Stomach (tissue), 4 donors: ENCODE measurements around the gene C1orf198.

ENCODE experiments used
- EP300 ChIP-seq: sonication (generic); formaldehyde crosslinking; IDR thresholded peaks from one replicate; pipeline ENCODE4 v1.6.1; 2017; ENCODE audit warnings: antibody characterized with exemption
- POLR2A ChIP-seq, 4 donors: fragments of 450-650 bp; IDR thresholded peaks; one replicate each; pipeline ENCODE4 v1.6.1; 2016; ENCODE audit warnings: antibody characterized with exemption in 4 of 4, control low read depth in 2 of 4, mild to moderate bottlenecking in 1 of 4, moderate library complexity in 1 of 4
- TF ChIP-seq, protein P1 (sequence below), 7 experiments: fragments of 450-650 bp in 4 of 7; fragments of 200-600 bp in 3 of 7; sonication (generic) in 3 of 7; IDR thresholded peaks; one replicate each; pipeline ENCODE4 v1.5.1; 2016 to 2019; ENCODE audit warnings: antibody characterized with exemption in 7 of 7, control low read depth in 2 of 7, mild to moderate bottlenecking in 1 of 7

GRCh38 chr1:230849451-230850224 lies 18.7 kb downstream of the C1orf198 start:
- TF ChIP-seq, protein P1, sequence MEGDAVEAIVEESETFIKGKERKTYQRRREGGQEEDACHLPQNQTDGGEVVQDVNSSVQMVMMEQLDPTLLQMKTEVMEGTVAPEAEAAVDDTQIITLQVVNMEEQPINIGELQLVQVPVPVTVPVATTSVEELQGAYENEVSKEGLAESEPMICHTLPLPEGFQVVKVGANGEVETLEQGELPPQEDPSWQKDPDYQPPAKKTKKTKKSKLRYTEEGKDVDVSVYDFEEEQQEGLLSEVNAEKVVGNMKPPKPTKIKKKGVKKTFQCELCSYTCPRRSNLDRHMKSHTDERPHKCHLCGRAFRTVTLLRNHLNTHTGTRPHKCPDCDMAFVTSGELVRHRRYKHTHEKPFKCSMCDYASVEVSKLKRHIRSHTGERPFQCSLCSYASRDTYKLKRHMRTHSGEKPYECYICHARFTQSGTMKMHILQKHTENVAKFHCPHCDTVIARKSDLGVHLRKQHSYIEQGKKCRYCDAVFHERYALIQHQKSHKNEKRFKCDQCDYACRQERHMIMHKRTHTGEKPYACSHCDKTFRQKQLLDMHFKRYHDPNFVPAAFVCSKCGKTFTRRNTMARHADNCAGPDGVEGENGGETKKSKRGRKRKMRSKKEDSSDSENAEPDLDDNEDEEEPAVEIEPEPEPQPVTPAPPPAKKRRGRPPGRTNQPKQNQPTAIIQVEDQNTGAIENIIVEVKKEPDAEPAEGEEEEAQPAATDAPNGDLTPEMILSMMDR (IDR thresholded peaks at IDR 0.05), result no peak
- TF ChIP-seq EP300 (peak; percentile 31), POLR2A (IDR thresholded peaks at IDR 0.05) (no peak)
